T1000 (cell line): Measurements from ENCODE around the gene MRPS17.
A peak's percentile ranks its signal among the peaks of the same experiment; 100 is the strongest.
"Not testable (repeated sequence)": the region's sequence is repeated elsewhere in the genome, so short reads cannot be mapped to it uniquely, and the experiment has no call there.

Source experiments
- DNase-seq: peaks from one replicate; lab custom pipeline; 2025; ENCODE audit warnings: mixed read lengths; lab: John Stamatoyannopoulos, UW

The MRPS17 gene

GRCh38 chr7:55951637-55952351 lies at the start of gene MRPS17:
TSS of gene MRPS17 (plus strand) at chr7:55951877. CDS start at chr7:55953196, 1,319 bp downstream.
- peak; percentile 77 for DNase-seq

- DNase-seq, result no peak
Measured at GRCh38 chr7:55903985-55904759, 47.5 kb upstream of the MRPS17 start.

GRCh38 chr7:55912748-55913158 lies 38.9 kb upstream of the MRPS17 start:
- no peak for DNase-seq

GRCh38 chr7:55917771-55918170 lies 33.9 kb upstream of the MRPS17 start:
- no peak for DNase-seq

- no peak for DNase-seq
Measured at GRCh38 chr7:55928006-55928767, 23.5 kb upstream of the MRPS17 start.

GRCh38 chr7:55931421-55932151 lies 20.1 kb upstream of the MRPS17 start:
- no peak for DNase-seq

GRCh38 chr7:55939514-55940123 lies 12.1 kb upstream of the MRPS17 start:
- DNase-seq, result no peak

GRCh38 chr7:55946545-55946944 lies 5.1 kb upstream of the MRPS17 start:
- DNase-seq, result no peak

- not testable (repeated sequence) for DNase-seq
Measured at GRCh38 chr7:55952352-55952671, 635 bp downstream of the MRPS17 start.

GRCh38 chr7:55953707-55954475 lies 2.2 kb downstream of the MRPS17 start:
- no peak for DNase-seq

- no peak for DNase-seq
Measured at GRCh38 chr7:55957190-55957589, 5.5 kb downstream of the MRPS17 start.

GRCh38 chr7:55962014-55962413 lies 10.3 kb downstream of the MRPS17 start:
- no peak for DNase-seq

GRCh38 chr7:55963584-55964168 lies 12.0 kb downstream of the MRPS17 start:
- DNase-seq, result no peak

- DNase-seq, result peak; percentile 58
Measured at GRCh38 chr7:55964261-55965099, 12.8 kb downstream of the MRPS17 start, which contains the start of gene NIPSNAP2. TSS of gene NIPSNAP2 (plus strand) at chr7:55964585. CDS start at chr7:55964610, 25 bp downstream.

GRCh38 chr7:55965100-55965470 lies 13.4 kb downstream of the MRPS17 start:
- DNase-seq, result no peak

GRCh38 chr7:55965805-55966421 lies 14.2 kb downstream of the MRPS17 start:
- no peak for DNase-seq

- no peak for DNase-seq
Measured at GRCh38 chr7:55966851-55967250, 15.2 kb downstream of the MRPS17 start.

- DNase-seq, result no peak
Measured at GRCh38 chr7:55969391-55969790, 17.7 kb downstream of the MRPS17 start.

GRCh38 chr7:55970561-55970960 lies 18.9 kb downstream of the MRPS17 start:
- DNase-seq, result no peak
